DMS53 (cell line): ENCODE results near the gene SLC25A40.
"Not testable (repeated sequence)": the region's sequence is repeated elsewhere in the genome, so short reads cannot be mapped to it uniquely, and the experiment has no call there.

Source experiments
- DNase-seq: peaks from one replicate; lab custom pipeline; 2025; lab: John Stamatoyannopoulos, UW

SLC25A40 gene

GRCh38 chr7:87872346-87872745 lies 3.8 kb downstream of the SLC25A40 start:
- no peak for DNase-seq

- DNase-seq = no peak
These were observed 5.7 kb downstream of the SLC25A40 start for GRCh38 chr7:87870471-87870870.

- not testable (repeated sequence) for DNase-seq
These were observed 9.6 kb downstream of the SLC25A40 start for GRCh38 chr7:87866533-87866932.

GRCh38 chr7:87866089-87866488 lies 10.1 kb downstream of the SLC25A40 start:
- no peak for DNase-seq

- DNase-seq = no peak
These were observed 17.6 kb downstream of the SLC25A40 start for GRCh38 chr7:87858417-87859100.

GRCh38 chr7:87853237-87853864 lies 22.8 kb downstream of the SLC25A40 start:
- DNase-seq = no peak

GRCh38 chr7:87852306-87852705 lies 23.9 kb downstream of the SLC25A40 start:
- no peak for DNase-seq

- DNase-seq = no peak
These were observed 25.1 kb downstream of the SLC25A40 start for GRCh38 chr7:87850836-87851593.

- peak; percentile 47 for DNase-seq
These were observed 38.6 kb downstream of the SLC25A40 start for GRCh38 chr7:87837597-87837996.

- DNase-seq = no peak
These were observed 43.0 kb downstream of the SLC25A40 start for GRCh38 chr7:87833130-87833529.

- DNase-seq = no peak
These were observed 45.1 kb downstream of the SLC25A40 start for GRCh38 chr7:87831097-87831496.

GRCh38 chr7:87828383-87828782 lies 47.8 kb downstream of the SLC25A40 start:
- DNase-seq = not testable (repeated sequence)

- DNase-seq = peak; percentile 14
These were observed 50.8 kb downstream of the SLC25A40 start for GRCh38 chr7:87825369-87825768.

GRCh38 chr7:87822056-87822455 lies 54.1 kb downstream of the SLC25A40 start:
- not testable (repeated sequence) for DNase-seq

- DNase-seq = no peak
These were observed 57.8 kb downstream of the SLC25A40 start for GRCh38 chr7:87818336-87818735.

GRCh38 chr7:87816389-87816788 lies 59.8 kb downstream of the SLC25A40 start:
- no peak for DNase-seq

GRCh38 chr7:87810726-87811125 lies 65.4 kb downstream of the SLC25A40 start:
- DNase-seq = no peak

GRCh38 chr7:87810130-87810529 lies 66.0 kb downstream of the SLC25A40 start:
- no peak for DNase-seq

GRCh38 chr7:87806150-87806549 lies 70.0 kb downstream of the SLC25A40 start:
- DNase-seq = peak; percentile 12

GRCh38 chr7:87797798-87798403 lies 78.3 kb downstream of the SLC25A40 start:
- DNase-seq = peak; percentile 84

GRCh38 chr7:87797395-87797794 lies 78.8 kb downstream of the SLC25A40 start:
- no peak for DNase-seq

- DNase-seq = no peak
These were observed 90.7 kb downstream of the SLC25A40 start for GRCh38 chr7:87785368-87785995.
